ENCODE measurements around the gene TRDMT1. TPM values are rescaled to one million over a fixed set of nuclear protein-coding genes. Genes with fewer than 3 reads are reported as not detected.

Gene TRDMT1
- total RNA-seq, 2 donors from 2014 or later, result 8.1 to 13.0 TPM

GRCh38 chr10:17176091-17176490, 25.4 kb downstream of the TRDMT1 start:
- Mint-ChIP-seq H3K4me1 (peaks cover 12% of the 10 kb centered on the region), H3K27me3 (ENCODE audit: insufficient read depth) (no peaks in the 10 kb centered on the region), H3K27ac (no peak overlapping the region), H3K4me3 (no peak overlapping the region), H3K9me3 (no peaks in the 10 kb centered on the region), H3K36me3 (ENCODE audit: low read depth) (no peaks in the 10 kb centered on the region)
- no peak for DNase-seq
- TF ChIP-seq CTCF (conservative IDR thresholded peaks at IDR 0.05), result no peak
- Histone ChIP-seq H3K27ac (ENCODE audit: low read depth, low read length) (no peak overlapping the region), H3K36me3 (ENCODE audit: control insufficient read depth, insufficient read depth, low read length) (no peaks in the 10 kb centered on the region), H3K9me3 (ENCODE audit: control insufficient read depth, low read length) (no peaks in the 10 kb centered on the region), H3K4me1 (ENCODE audit: control insufficient read depth, insufficient read depth, low read length) (peaks cover 2% of the 10 kb centered on the region), H3K27me3 (ENCODE audit: control insufficient read depth, insufficient read depth, low read length, poor library complexity, severe bottlenecking) (no peaks in the 10 kb centered on the region), H3K4me3 (ENCODE audit: low read length) (no peak overlapping the region), H3K9ac (ENCODE audit: extremely low read depth, low read length, poor library complexity, severe bottlenecking) (no peak overlapping the region)

GRCh38 chr10:17175551-17175950, 25.9 kb downstream of the TRDMT1 start:
- Mint-ChIP-seq H3K4me3 (no peak overlapping the region), H3K4me1 (peaks cover 14% of the 10 kb centered on the region), H3K27ac (no peak overlapping the region), H3K9me3 (no peaks in the 10 kb centered on the region), H3K27me3 (ENCODE audit: insufficient read depth) (no peaks in the 10 kb centered on the region), H3K36me3 (ENCODE audit: low read depth) (no peaks in the 10 kb centered on the region)
- no peak overlapping the region for H3K9ac ChIP-seq (ENCODE audit: extremely low read depth, low read length, poor library complexity, severe bottlenecking)
- no peak overlapping the region for H3K4me3 ChIP-seq (ENCODE audit: low read length)
- no peaks in the 10 kb centered on the region for H3K36me3 ChIP-seq (ENCODE audit: control insufficient read depth, insufficient read depth, low read length)
- no peak overlapping the region for H3K27ac ChIP-seq (ENCODE audit: low read depth, low read length)
- H3K4me1 ChIP-seq (ENCODE audit: control insufficient read depth, insufficient read depth, low read length), result peaks cover 3% of the 10 kb centered on the region
- no peaks in the 10 kb centered on the region for H3K27me3 ChIP-seq (ENCODE audit: control insufficient read depth, insufficient read depth, low read length, poor library complexity, severe bottlenecking)
- DNase-seq, result no peak
- H3K9me3 ChIP-seq (ENCODE audit: control insufficient read depth, low read length), result no peaks in the 10 kb centered on the region
- WGBS, 2 experiments (ENCODE audit: insufficient coverage in 1 of 2, insufficient read length in 1 of 2), result 20 to 68% methylated on average over 2 to 3 of the region's 4 CpGs
- no peak for TF ChIP-seq CTCF (conservative IDR thresholded peaks at IDR 0.05)

- H3K27ac Mint-ChIP-seq, result no peak overlapping the region
Observed at GRCh38 chr10:17174626-17175025, 26.8 kb downstream of the TRDMT1 start.

More at GRCh38 chr10:17174626-17175025, 26.8 kb downstream of the TRDMT1 start:
- Histone ChIP-seq H3K9me3 (ENCODE audit: control insufficient read depth, low read length) (no peaks in the 10 kb centered on the region), H3K4me1 (ENCODE audit: control insufficient read depth, insufficient read depth, low read length) (peaks cover 3% of the 10 kb centered on the region), H3K4me3 (ENCODE audit: low read length) (no peak overlapping the region), H3K27ac (ENCODE audit: low read depth, low read length) (no peak overlapping the region), H3K9ac (ENCODE audit: extremely low read depth, low read length, poor library complexity, severe bottlenecking) (no peak overlapping the region), H3K36me3 (ENCODE audit: control insufficient read depth, insufficient read depth, low read length) (no peaks in the 10 kb centered on the region), H3K27me3 (ENCODE audit: control insufficient read depth, insufficient read depth, low read length, poor library complexity, severe bottlenecking) (no peaks in the 10 kb centered on the region)
- H3K27me3 Mint-ChIP-seq (ENCODE audit: insufficient read depth), result no peaks in the 10 kb centered on the region
- H3K36me3 Mint-ChIP-seq (ENCODE audit: low read depth), result no peaks in the 10 kb centered on the region
- H3K4me3 Mint-ChIP-seq, result no peak overlapping the region
- H3K4me1 Mint-ChIP-seq, result peaks cover 14% of the 10 kb centered on the region
- no peak for DNase-seq
- no peak for TF ChIP-seq CTCF (conservative IDR thresholded peaks at IDR 0.05)
- H3K9me3 Mint-ChIP-seq, result no peaks in the 10 kb centered on the region
